ENCODE results near the gene C16orf89. TPM values are rescaled to one million over a fixed set of nuclear protein-coding genes. Genes with fewer than 3 reads are reported as not detected.

Gene C16orf89
- total RNA-seq, 1 experiment from 2014 or later = 1.8 TPM

- CTCF ChIA-PET = interaction anchor here (1.1 to 1.5 kb wide), 2 partner anchors 18 to 29 kb away, joined by 5 read pairs; no protein-coding TSS in a partner anchor
- no peaks in the 10 kb centered on the region for H3K4me1 Mint-ChIP-seq
These were observed 58.5 kb downstream of the C16orf89 start for GRCh38 chr16:5007256-5007655.

DNA sequence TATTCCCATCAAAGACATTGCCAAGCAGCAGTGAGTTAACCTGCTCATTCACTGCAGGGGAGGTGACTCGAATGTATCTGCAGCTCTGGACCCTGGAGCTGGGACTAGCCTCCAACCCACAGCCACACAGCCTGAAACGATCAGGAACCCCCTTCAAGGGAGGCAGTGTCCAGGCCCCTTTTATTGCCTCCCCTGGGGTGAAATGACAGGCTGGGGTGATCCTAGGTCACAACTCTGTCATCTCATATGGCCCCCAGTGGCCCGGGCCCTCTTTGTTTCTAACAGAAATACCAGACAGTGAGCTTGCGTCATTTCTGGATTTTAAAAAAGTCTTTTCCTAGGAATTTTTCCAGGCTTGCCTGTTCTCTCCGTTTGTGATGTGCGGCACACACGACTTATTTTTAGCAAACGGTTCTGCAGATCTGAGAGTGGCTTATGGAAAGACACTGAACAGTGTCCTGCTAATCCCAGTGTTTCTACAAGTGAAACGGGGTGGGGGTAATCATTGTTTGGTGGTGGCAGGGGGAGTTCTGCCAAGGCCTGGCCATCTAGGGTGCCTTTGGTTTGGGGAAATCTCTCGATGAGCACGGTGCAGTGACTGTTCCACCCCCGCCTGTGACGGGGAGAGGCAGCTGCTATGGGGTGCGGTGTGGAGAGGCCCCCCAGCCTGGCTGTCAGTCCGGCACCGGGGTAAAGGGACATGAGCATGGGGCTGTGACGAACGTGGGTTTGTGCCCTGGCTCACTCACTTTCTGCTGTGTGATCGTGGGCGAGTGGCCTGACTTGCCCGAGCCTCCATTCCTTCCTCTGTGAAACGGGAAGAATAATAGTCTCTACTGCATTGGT, 59.2 kb downstream of the C16orf89 start:
- ChIA-PET POLR2A (interaction anchor here (0.8 kb wide), 1 partner anchor 36 kb away, joined by 13 read pairs; no protein-coding TSS in a partner anchor), CTCF (interaction anchor here (0.6 to 1.5 kb wide), 3 partner anchors 18 to 50 kb away, joined by 3 to 5 read pairs (median 5); no protein-coding TSS in a partner anchor)
- H3K4me3 Mint-ChIP-seq = no peak overlapping the region
- H3K27me3 Mint-ChIP-seq (ENCODE audit: low read depth) = no peaks in the 10 kb centered on the region
- H3K9me3 Mint-ChIP-seq = no peaks in the 10 kb centered on the region
- no peaks in the 10 kb centered on the region for H3K4me1 Mint-ChIP-seq
- no peak for ATAC-seq
- H3K27ac Mint-ChIP-seq = no peak overlapping the region; the same call in 1 of the 2 replicates
- H3K36me3 Mint-ChIP-seq = no peaks in the 10 kb centered on the region
- no peak for DNase-seq (ENCODE audit: low spot score)
- TF ChIP-seq PREB (CRISPR knock-in tag; IDR thresholded peaks at IDR 0.05; ENCODE audit: borderline replicate concordance) (no peak), SOX15 (CRISPR knock-in tag; IDR thresholded peaks at IDR 0.05) (no peak), ETV6 (CRISPR knock-in tag; IDR thresholded peaks at IDR 0.05) (no peak), USF2 (CRISPR knock-in tag; IDR thresholded peaks at IDR 0.05) (no peak), IRF2 (CRISPR knock-in tag; IDR thresholded peaks at IDR 0.05; ENCODE audit: borderline replicate concordance, low read depth) (no peak), SMAD4 (CRISPR knock-in tag; IDR thresholded peaks at IDR 0.05) (no peak), IRF1 (CRISPR knock-in tag; IDR thresholded peaks at IDR 0.05) (no peak), OVOL2 (CRISPR knock-in tag; IDR thresholded peaks at IDR 0.05; ENCODE audit: borderline replicate concordance) (no peak), TP53 (CRISPR knock-in tag; IDR thresholded peaks at IDR 0.05) (no peak), NFATC4 (CRISPR knock-in tag; IDR thresholded peaks at IDR 0.05) (no peak), FOXK1 (CRISPR knock-in tag; IDR thresholded peaks at IDR 0.05) (no peak), ERG (CRISPR knock-in tag; IDR thresholded peaks at IDR 0.05) (no peak), RORB (CRISPR knock-in tag; IDR thresholded peaks at IDR 0.05) (no peak), ZMAT4 (CRISPR knock-in tag; IDR thresholded peaks at IDR 0.05) (no peak), ZNF138 (CRISPR knock-in tag; conservative IDR thresholded peaks at IDR 0.05) (no peak), CREM (CRISPR knock-in tag; IDR thresholded peaks at IDR 0.05) (no peak)
- TF ChIP-seq, protein P1, sequence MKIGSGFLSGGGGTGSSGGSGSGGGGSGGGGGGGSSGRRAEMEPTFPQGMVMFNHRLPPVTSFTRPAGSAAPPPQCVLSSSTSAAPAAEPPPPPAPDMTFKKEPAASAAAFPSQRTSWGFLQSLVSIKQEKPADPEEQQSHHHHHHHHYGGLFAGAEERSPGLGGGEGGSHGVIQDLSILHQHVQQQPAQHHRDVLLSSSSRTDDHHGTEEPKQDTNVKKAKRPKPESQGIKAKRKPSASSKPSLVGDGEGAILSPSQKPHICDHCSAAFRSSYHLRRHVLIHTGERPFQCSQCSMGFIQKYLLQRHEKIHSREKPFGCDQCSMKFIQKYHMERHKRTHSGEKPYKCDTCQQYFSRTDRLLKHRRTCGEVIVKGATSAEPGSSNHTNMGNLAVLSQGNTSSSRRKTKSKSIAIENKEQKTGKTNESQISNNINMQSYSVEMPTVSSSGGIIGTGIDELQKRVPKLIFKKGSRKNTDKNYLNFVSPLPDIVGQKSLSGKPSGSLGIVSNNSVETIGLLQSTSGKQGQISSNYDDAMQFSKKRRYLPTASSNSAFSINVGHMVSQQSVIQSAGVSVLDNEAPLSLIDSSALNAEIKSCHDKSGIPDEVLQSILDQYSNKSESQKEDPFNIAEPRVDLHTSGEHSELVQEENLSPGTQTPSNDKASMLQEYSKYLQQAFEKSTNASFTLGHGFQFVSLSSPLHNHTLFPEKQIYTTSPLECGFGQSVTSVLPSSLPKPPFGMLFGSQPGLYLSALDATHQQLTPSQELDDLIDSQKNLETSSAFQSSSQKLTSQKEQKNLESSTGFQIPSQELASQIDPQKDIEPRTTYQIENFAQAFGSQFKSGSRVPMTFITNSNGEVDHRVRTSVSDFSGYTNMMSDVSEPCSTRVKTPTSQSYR (CRISPR knock-in tag; IDR thresholded peaks at IDR 0.05) = no peak
- TF ChIP-seq, protein P2, sequence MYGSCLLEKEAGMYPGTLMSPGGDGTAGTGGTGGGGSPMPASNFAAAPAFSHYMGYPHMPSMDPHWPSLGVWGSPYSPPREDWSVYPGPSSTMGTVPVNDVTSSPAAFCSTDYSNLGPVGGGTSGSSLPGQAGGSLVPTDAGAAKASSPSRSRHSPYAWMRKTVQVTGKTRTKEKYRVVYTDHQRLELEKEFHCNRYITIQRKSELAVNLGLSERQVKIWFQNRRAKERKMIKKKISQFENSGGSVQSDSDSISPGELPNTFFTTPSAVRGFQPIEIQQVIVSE (CRISPR knock-in tag; IDR thresholded peaks at IDR 0.05; ENCODE audit: borderline replicate concordance) = no peak

More at GRCh38 chr16:5007256-5007655, 58.5 kb downstream of the C16orf89 start:
- Mint-ChIP-seq H3K9me3 (no peaks in the 10 kb centered on the region), H3K36me3 (no peaks in the 10 kb centered on the region), H3K27me3 (ENCODE audit: low read depth) (no peaks in the 10 kb centered on the region), H3K4me3 (no peak overlapping the region), H3K27ac (no peak overlapping the region)
- DNase-seq (ENCODE audit: low spot score) = no peak
- ATAC-seq = no peak
- POLR2A ChIA-PET = no interaction called here
- no peak for TF ChIP-seq ESRRA (CRISPR knock-in tag; IDR thresholded peaks at IDR 0.05; ENCODE audit: borderline replicate concordance)
- no peak for TF ChIP-seq AR (CRISPR knock-in tag; IDR thresholded peaks at IDR 0.05)
- no peak for TF ChIP-seq FOXP1 (CRISPR knock-in tag; IDR thresholded peaks at IDR 0.05; ENCODE audit: borderline replicate concordance)

All from WTC11 (cell line).